ENCODE results near the gene USP31.

USP31 gene

DNA sequence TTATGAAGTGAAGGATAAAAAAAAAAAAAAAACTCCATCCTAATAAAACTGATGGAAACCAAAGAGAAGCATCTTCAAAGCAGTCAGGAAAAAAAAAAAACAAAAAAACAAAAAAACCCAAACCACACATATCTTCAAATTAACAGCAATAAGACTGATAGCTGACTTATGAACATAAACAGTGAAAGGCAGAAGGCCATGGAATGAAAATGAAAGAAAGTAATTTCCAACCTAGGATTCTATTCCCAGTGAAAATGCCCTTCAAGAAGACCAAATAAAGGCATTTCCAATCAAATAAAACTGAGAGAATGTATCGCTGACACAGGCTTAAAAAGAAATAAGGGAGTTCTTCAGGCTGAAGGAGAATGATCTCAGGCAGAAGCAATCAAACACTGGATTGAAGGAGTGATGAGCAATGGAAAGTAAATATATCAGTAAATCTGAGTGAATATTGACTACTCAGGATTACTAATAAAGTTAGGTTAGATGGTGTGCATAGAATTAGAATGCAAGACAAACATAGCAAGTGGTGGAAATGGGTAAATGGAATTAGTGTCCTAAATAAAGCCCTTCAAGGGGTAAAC lies 92.1 kb downstream of the USP31 start:
- TF ChIP-seq GATA3 (IDR thresholded peaks at IDR 0.05; ENCODE audit: low read depth, low read length) (no peak), GATA2 (IDR thresholded peaks at IDR 0.05; ENCODE audit: low read depth, low read length) (no peak)

GRCh38 chr16:23055481-23055880 lies 93.8 kb downstream of the USP31 start:
- no peak for TF ChIP-seq GATA2 (IDR thresholded peaks at IDR 0.05; ENCODE audit: low read depth, low read length)
- no peak for TF ChIP-seq GATA3 (IDR thresholded peaks at IDR 0.05; ENCODE audit: low read depth, low read length)

- TF ChIP-seq GATA2 (IDR thresholded peaks at IDR 0.05; ENCODE audit: low read depth, low read length) (no peak), GATA3 (IDR thresholded peaks at IDR 0.05; ENCODE audit: low read depth, low read length) (no peak)
Measured at GRCh38 chr16:23052908-23053580, 96.2 kb downstream of the USP31 start.

- TF ChIP-seq GATA3 (IDR thresholded peaks at IDR 0.05; ENCODE audit: low read depth, low read length) (no peak), GATA2 (IDR thresholded peaks at IDR 0.05; ENCODE audit: low read depth, low read length) (no peak)
Measured at GRCh38 chr16:23052221-23052620, 97.0 kb downstream of the USP31 start.

- TF ChIP-seq GATA2 (IDR thresholded peaks at IDR 0.05; ENCODE audit: low read depth, low read length): no peak
- no peak for TF ChIP-seq GATA3 (IDR thresholded peaks at IDR 0.05; ENCODE audit: low read depth, low read length)
Measured at GRCh38 chr16:23051587-23051986, 97.7 kb downstream of the USP31 start.

DNA sequence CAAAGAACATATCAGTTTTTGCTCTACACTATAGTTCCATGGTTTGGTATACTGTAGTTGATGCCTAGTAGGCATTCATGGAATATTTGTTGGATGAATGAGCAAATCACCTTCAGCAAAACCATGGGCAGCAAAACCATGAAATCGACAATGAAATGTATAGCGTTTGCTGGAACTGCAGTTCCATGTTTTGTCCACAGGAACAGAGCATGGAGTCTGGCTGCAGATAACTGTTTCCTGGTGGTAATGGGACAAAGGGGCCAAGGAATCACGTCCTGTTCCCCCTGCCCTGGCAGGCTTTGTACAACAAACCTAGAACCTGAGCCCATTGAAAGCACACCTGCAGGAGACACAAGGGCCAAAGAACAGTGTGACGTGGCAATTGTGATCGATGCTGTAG lies 101.1 kb downstream of the USP31 start:
- no peak for TF ChIP-seq GATA3 (IDR thresholded peaks at IDR 0.05; ENCODE audit: low read depth, low read length)
- TF ChIP-seq GATA2 (IDR thresholded peaks at IDR 0.05; ENCODE audit: low read depth, low read length): no peak

DNA sequence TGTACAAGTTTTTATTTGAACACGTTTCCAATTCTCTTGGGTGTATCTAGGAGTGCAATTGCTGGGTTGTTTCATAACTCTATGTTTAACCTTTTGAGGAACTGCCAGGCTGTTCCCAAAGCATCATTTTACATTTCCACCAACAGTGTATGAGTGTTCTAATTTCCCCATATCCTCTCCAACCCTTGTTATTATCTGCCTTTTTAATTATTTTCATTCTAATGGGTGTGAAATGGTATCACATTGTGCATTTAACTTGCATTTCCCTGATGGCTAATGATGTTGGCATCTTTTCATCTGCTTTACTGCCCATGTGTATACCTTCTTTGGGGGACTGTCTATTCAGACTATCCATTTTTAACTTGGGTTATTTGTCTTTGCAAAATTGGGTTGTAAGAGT lies 104.2 kb downstream of the USP31 start:
- TF ChIP-seq GATA3 (IDR thresholded peaks at IDR 0.05; ENCODE audit: low read depth, low read length): no peak
- no peak for TF ChIP-seq GATA2 (IDR thresholded peaks at IDR 0.05; ENCODE audit: low read depth, low read length)

- TF ChIP-seq GATA3 (IDR thresholded peaks at IDR 0.05; ENCODE audit: low read depth, low read length): no peak
- TF ChIP-seq GATA2 (IDR thresholded peaks at IDR 0.05; ENCODE audit: low read depth, low read length): no peak
Measured at GRCh38 chr16:23040246-23040645, 109.0 kb downstream of the USP31 start.

- no peak for TF ChIP-seq GATA3 (IDR thresholded peaks at IDR 0.05; ENCODE audit: low read depth, low read length)
- no peak for TF ChIP-seq GATA2 (IDR thresholded peaks at IDR 0.05; ENCODE audit: low read depth, low read length)
Measured at GRCh38 chr16:23039118-23039517, 110.1 kb downstream of the USP31 start.

DNA sequence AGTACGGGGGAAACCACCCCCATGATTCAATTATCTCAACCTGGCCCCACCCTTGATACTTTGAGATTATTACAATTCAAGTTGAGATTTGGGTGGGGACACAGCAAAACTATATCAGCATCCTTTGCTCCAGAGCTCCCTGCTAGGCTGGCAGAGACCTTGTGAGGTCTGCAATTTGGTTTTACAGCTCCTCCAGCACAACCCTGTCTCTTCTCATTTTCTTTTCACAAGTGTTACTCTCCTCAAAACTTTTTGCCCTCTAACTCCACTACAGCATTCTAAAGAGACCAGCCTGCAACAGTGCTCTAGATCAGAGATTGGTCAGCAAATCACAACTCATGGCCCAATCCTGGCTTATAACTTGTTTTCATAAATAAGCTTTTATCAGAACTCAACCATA lies 114.0 kb downstream of the USP31 start:
- TF ChIP-seq GATA3 (IDR thresholded peaks at IDR 0.05; ENCODE audit: low read depth, low read length) (no peak), GATA2 (IDR thresholded peaks at IDR 0.05; ENCODE audit: low read depth, low read length) (no peak)

GRCh38 chr16:23031508-23032098 lies 117.6 kb downstream of the USP31 start:
- TF ChIP-seq GATA3 (IDR thresholded peaks at IDR 0.05; ENCODE audit: low read depth, low read length): no peak

DNA sequence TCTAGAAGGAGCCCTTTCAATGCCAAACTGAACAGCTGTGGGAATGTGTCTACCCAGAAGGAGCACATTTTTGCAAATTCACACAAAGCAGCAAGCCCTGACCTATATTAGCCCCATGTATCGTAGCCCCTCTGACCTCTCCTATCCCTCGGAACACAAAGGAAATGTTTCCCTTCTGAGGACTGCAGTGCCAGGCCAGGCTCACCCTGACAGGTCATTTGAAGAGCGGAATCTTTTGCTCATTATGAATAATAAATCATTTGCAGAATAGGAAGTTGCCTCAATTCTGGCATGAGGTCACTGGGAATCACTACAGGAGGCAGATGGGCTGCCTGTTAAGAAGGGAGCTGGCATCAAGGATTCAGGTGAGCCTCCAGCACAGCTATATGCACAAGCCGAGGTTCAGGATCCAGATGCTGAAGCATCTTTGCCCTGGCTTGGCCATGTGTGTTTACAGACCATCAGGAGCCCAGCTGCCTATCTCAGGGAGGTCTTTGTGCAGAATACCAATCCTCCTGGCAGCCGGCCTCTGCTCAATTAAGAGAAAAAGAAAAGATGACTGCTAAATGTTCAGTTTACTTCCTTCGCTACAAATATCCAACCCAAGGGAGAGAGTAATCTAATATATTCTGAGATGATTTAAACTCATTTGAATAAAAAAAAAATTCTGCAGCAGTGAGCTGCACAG lies 119.4 kb downstream of the USP31 start:
- TF ChIP-seq GATA3 (IDR thresholded peaks at IDR 0.05; ENCODE audit: low read depth, low read length): no peak
- TF ChIP-seq GATA2 (IDR thresholded peaks at IDR 0.05; ENCODE audit: low read depth, low read length): no peak

DNA sequence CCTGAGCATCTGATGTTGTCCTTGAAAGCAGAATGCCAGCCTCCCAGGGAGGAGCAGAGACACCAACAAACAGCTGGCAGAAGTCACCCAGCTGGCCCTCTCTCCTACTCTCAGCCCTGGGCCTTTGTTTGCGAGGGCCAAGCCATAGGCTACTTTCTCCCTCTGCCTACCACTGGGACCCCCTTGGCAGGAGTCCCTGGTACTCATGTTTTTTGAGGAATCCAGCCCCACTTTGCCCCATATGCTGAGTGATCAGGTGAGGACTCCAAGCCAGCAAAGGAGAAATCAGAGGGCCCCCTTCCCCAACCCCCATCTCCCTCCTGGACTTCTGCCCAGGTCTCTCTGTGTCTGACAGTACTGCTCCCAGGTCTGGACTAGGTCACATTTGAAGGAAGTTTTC lies 121.9 kb downstream of the USP31 start:
- TF ChIP-seq GATA2 (IDR thresholded peaks at IDR 0.05; ENCODE audit: low read depth, low read length) (no peak), GATA3 (IDR thresholded peaks at IDR 0.05; ENCODE audit: low read depth, low read length) (no peak)

- no peak for TF ChIP-seq GATA2 (IDR thresholded peaks at IDR 0.05; ENCODE audit: low read depth, low read length)
- TF ChIP-seq GATA3 (IDR thresholded peaks at IDR 0.05; ENCODE audit: low read depth, low read length): no peak
Measured at GRCh38 chr16:23026784-23027362, 122.4 kb downstream of the USP31 start.

All from SH-SY5Y (cell line).